Measurements from ENCODE around the gene C19orf47. TPM values are rescaled to one million over a fixed set of nuclear protein-coding genes. Genes with fewer than 3 reads are reported as not detected.
A peak's percentile ranks its signal among the peaks of the same experiment; 100 is the strongest.

Gene C19orf47
- total RNA-seq, 2 donors from 2014 or later: 20.8 to 27.3 TPM

DNA sequence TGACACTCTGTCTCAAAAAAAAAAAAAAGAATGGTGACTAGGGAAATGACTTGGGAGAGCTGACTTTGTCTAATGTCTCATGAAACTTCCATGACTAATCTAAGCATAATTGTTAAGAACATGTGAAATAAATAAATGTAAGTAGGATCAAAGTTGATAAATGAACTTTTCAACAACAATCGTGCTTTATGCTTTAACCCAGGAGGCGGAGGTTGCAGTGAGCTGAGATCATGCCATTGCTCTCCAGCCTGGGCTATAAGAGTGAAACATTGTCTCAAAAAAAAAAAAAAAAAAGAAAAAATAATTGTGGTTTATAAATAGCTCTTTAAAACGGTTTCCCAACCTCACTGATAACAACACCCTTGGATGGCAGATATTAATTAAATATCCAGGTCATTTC lies 50.2 kb downstream of the C19orf47 start:
- Histone ChIP-seq H3K9me3 (no peaks in the 10 kb centered on the region), H3K27ac (no peak overlapping the region), H3K4me1 (replicated peaks) (no peaks in the 10 kb centered on the region), H3K36me3 (no peaks in the 10 kb centered on the region), H3K27me3 (replicated peaks; ENCODE audit: insufficient read depth) (no peaks in the 10 kb centered on the region), H3K4me3 (no peak overlapping the region)
- TF ChIP-seq, protein P1, sequence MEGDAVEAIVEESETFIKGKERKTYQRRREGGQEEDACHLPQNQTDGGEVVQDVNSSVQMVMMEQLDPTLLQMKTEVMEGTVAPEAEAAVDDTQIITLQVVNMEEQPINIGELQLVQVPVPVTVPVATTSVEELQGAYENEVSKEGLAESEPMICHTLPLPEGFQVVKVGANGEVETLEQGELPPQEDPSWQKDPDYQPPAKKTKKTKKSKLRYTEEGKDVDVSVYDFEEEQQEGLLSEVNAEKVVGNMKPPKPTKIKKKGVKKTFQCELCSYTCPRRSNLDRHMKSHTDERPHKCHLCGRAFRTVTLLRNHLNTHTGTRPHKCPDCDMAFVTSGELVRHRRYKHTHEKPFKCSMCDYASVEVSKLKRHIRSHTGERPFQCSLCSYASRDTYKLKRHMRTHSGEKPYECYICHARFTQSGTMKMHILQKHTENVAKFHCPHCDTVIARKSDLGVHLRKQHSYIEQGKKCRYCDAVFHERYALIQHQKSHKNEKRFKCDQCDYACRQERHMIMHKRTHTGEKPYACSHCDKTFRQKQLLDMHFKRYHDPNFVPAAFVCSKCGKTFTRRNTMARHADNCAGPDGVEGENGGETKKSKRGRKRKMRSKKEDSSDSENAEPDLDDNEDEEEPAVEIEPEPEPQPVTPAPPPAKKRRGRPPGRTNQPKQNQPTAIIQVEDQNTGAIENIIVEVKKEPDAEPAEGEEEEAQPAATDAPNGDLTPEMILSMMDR (IDR thresholded peaks at IDR 0.05): no peak
- DNase-seq (ENCODE audit: low spot score): no peak
- WGBS: 64% methylated on average over 3 of the region's 3 CpGs
- intact Hi-C loops (cut with DNase I): no loop called here

DNA sequence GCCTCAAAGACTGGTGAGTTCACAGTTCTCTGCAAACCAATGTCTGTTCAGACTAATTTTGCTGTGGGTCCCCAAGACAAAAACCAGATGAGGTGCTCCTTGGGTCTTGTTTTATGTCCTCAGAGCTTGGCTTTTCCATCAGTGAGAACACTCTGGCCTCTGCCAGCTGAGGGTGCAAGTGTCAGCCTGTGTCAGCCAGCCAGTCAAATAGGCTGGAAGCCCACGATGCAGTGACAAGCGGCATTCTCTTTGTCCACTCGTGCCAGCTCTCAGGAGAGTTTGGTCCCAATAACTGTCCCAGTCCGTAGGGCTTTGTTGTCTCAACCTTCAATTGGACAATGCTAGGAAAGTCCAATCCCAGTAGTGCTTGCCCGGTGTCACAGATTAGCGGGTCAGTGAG lies 53.6 kb downstream of the C19orf47 start:
- H3K4me3 ChIP-seq: no peak overlapping the region
- no peaks in the 10 kb centered on the region for H3K27me3 ChIP-seq (replicated peaks; ENCODE audit: insufficient read depth)
- no peak for TF ChIP-seq POLR2AphosphoS5 (IDR thresholded peaks at IDR 0.05)
- TF ChIP-seq POLR2A (IDR thresholded peaks at IDR 0.05): no peak
- TF ChIP-seq, protein P1 (IDR thresholded peaks at IDR 0.05): no peak
- no peaks in the 10 kb centered on the region for H3K9me3 ChIP-seq
- intact Hi-C loops (cut with DNase I): no loop called here
- DNase-seq (ENCODE audit: low spot score): no peak
- no peak overlapping the region for H3K27ac ChIP-seq
- 86% methylated on average over 6 of the region's 6 CpGs for WGBS
- H3K36me3 ChIP-seq: no peaks in the 10 kb centered on the region
- no peaks in the 10 kb centered on the region for H3K4me1 ChIP-seq (replicated peaks)

DNA sequence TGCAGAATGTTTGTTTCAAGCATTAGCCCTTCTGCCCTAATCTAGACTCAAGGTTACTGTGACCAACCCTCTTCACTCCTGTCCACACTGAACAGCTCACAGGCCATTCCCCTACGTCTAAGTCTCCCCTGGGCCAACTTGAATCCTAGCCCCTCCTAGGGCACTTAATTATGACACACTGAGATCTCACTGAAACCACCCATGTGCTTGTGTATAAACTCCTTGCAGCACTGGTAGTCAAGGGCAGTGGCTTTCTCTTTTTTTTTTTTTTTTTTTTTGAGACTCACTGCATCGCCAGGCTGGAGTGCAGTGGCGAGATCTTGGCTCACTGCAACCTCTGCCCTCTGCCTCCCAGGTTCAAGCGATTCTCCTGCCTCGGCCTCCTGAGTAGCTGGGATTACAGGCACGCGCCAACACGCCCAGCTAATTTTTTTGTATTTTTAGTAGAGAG lies 61.2 kb downstream of the C19orf47 start:
- Histone ChIP-seq H3K27me3 (replicated peaks; ENCODE audit: insufficient read depth) (no peaks in the 10 kb centered on the region), H3K27ac (no peak overlapping the region), H3K4me1 (replicated peaks) (peaks cover 4% of the 10 kb centered on the region), H3K9me3 (no peaks in the 10 kb centered on the region), H3K36me3 (no peaks in the 10 kb centered on the region), H3K4me3 (no peak overlapping the region)
- 82% methylated on average over 8 of the region's 8 CpGs for WGBS
- intact Hi-C loops (cut with DNase I): no loop called here
- no peak for DNase-seq (ENCODE audit: low spot score)
- TF ChIP-seq, protein P1 (IDR thresholded peaks at IDR 0.05): no peak
- TF ChIP-seq POLR2AphosphoS5 (IDR thresholded peaks at IDR 0.05): no peak
- no peak for TF ChIP-seq POLR2A (IDR thresholded peaks at IDR 0.05)

DNA sequence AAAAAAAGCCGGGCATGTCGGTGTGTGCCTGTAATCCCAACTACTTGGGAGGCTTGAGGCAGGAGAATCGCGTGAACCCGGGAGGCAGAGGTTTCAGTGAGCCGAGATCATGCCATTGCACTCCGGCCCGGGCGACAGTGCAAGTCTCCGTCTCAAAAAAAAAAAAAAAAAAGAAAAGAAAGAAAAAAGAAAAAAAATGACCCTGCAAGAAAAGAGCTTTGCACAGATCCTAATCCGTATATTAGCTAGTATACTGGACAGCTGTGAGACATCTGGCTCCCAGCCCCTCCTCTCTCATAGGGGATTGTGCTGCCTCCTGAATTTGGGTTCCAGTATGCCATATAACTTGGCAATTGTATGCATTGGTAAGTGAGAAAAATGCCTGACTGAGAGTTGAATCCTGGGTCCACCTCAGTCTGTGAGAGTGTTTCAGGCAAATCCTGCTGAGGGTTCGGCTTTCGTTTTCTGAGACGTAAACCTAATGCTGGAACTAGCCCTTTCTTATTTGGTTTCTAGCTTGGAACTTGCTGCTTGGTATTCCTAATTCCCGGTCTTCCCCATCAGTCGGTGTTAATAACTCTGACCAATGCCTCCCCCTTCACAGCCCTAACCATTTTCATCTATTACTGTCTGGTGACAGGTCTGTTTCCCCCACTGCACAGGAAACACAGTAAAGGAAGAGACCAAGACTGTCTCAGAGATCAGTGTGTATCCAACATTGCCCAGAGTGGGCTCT lies 61.8 kb downstream of the C19orf47 start:
- TF ChIP-seq POLR2AphosphoS5 (IDR thresholded peaks at IDR 0.05): no peak
- no peak for TF ChIP-seq POLR2A (IDR thresholded peaks at IDR 0.05)
- TF ChIP-seq, protein P1 (IDR thresholded peaks at IDR 0.05): no peak
- peaks cover 4% of the 10 kb centered on the region for H3K4me1 ChIP-seq (replicated peaks)
- H3K9me3 ChIP-seq: no peaks in the 10 kb centered on the region
- H3K27ac ChIP-seq: peak overlapping the region; percentile 96 to 99
- H3K36me3 ChIP-seq: no peaks in the 10 kb centered on the region
- no peak for DNase-seq (ENCODE audit: low spot score)
- intact Hi-C loops (cut with DNase I): no loop called here
- H3K4me3 ChIP-seq: peak overlapping the region in 1 of 2 donors; percentile 98
- H3K27me3 ChIP-seq (replicated peaks; ENCODE audit: insufficient read depth): no peaks in the 10 kb centered on the region
- 49% methylated on average over 16 of the region's 16 CpGs for WGBS
